GM10266 (cell line): Measurements from ENCODE around the gene HAAO.
"Not testable (repeated sequence)": the region's sequence is repeated elsewhere in the genome, so short reads cannot be mapped to it uniquely, and the experiment has no call there.

Experiments
- DNase-seq: peaks from one replicate; pipeline ENCODE4 v3.0.0; 2012; ENCODE audit errors: extremely low spot score
- TF ChIP-seq, protein P1 (sequence below): IDR thresholded peaks from 2 replicates; pipeline ENCODE4 v1.5.1; 2012; ENCODE audit warnings: mild to moderate bottlenecking, low read depth; ENCODE audit not compliant: control insufficient read depth, insufficient read depth; ENCODE audit errors: missing control alignments

Gene HAAO

GRCh38 chr2:42834161-42834560 lies 41.8 kb upstream of the HAAO start:
- DNase-seq = no peak
- TF ChIP-seq, protein P1, sequence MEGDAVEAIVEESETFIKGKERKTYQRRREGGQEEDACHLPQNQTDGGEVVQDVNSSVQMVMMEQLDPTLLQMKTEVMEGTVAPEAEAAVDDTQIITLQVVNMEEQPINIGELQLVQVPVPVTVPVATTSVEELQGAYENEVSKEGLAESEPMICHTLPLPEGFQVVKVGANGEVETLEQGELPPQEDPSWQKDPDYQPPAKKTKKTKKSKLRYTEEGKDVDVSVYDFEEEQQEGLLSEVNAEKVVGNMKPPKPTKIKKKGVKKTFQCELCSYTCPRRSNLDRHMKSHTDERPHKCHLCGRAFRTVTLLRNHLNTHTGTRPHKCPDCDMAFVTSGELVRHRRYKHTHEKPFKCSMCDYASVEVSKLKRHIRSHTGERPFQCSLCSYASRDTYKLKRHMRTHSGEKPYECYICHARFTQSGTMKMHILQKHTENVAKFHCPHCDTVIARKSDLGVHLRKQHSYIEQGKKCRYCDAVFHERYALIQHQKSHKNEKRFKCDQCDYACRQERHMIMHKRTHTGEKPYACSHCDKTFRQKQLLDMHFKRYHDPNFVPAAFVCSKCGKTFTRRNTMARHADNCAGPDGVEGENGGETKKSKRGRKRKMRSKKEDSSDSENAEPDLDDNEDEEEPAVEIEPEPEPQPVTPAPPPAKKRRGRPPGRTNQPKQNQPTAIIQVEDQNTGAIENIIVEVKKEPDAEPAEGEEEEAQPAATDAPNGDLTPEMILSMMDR = no peak

DNA sequence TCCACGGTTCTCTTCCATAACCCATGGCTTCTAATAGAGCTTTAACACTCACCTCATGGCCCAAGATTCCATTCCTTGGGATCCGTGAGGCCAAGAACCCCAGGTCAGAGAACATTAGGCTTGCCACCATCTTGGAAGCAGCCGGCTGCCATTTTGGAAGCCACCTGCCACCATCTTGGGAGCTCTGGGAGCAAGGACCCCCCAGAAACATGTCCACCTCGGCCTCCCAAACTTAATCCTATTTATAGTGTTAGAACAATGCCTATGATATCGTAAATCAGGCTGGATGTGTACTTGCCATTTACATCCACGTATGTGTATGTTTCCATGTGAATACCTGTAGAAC lies 39.9 kb upstream of the HAAO start:
- TF ChIP-seq, protein P1 = no peak
- DNase-seq = no peak

GRCh38 chr2:42831575-42832288 lies 39.3 kb upstream of the HAAO start:
- not testable (repeated sequence) for DNase-seq

DNA sequence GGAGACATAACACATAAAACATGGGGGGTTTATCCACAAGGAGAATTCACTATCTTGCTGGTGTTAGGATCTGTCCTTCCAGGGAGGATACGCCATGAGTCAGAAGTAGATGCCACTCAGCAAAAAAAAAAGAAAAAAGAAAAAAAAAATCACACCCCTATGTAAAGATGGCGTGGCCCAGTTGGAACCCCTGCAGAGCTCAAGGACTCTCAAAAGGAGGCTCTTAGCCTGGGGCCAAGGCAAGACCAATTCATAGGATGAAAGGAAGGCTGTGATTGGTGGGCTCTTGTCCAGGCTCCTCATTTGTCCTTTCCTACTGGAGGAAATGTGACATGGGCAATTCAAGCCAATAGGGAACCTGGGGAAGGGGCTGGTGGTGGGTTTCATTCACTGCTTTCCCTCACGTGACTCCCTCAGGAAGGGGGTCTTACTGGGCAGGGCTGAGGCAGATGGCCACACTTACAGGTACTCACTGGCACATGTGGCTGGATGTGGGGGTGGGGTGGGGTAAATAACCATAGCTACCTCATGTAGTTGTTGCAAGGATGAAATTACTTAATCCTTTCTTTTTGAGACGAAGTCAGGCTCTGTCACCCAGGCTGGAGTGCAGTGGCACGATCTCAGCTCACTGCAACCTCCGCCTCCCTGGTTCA lies 38.7 kb upstream of the HAAO start:
- no peak for DNase-seq

GRCh38 chr2:42829671-42830440 lies 37.5 kb upstream of the HAAO start:
- TF ChIP-seq, protein P1 = no peak
- DNase-seq = no peak

More for the DNA sequence above, 38.7 kb upstream of the HAAO start:
- TF ChIP-seq, protein P1 = no peak

- DNase-seq = peak; percentile 78
- TF ChIP-seq, protein P1 = peak; percentile 84
Observed at GRCh38 chr2:42828487-42829425, 36.4 kb upstream of the HAAO start.
